Measurements from ENCODE around the gene LRRC17. TPM values are rescaled to one million over a fixed set of nuclear protein-coding genes. Genes with fewer than 3 reads are reported as not detected.

LRRC17 gene
- total RNA-seq, 1 donor from 2014 or later: 0.92 TPM

- H3K36me3 Mint-ChIP-seq (ENCODE audit: low read depth, unreplicated experiment): no peaks in the 10 kb centered on the region
- peak overlapping the region; percentile 91 for H3K27ac Mint-ChIP-seq (ENCODE audit: unreplicated experiment)
- peak; percentile 45 for DNase-seq (ENCODE audit: low spot score)
- no peaks in the 10 kb centered on the region for H3K9me3 Mint-ChIP-seq (ENCODE audit: unreplicated experiment)
- no peak for TF ChIP-seq CTCF (IDR thresholded peaks at IDR 0.05; ENCODE audit: unreplicated experiment)
- H3K27me3 Mint-ChIP-seq (ENCODE audit: unreplicated experiment): no peaks in the 10 kb centered on the region
- peaks cover 30% of the 10 kb centered on the region for H3K4me1 Mint-ChIP-seq (ENCODE audit: unreplicated experiment)
- H3K4me3 Mint-ChIP-seq (ENCODE audit: unreplicated experiment): no peak overlapping the region
Observed at GRCh38 chr7:102933763-102934162, 21.0 kb downstream of the LRRC17 start.

- Mint-ChIP-seq H3K4me1 (ENCODE audit: unreplicated experiment) (peaks cover 35% of the 10 kb centered on the region), H3K27ac (ENCODE audit: unreplicated experiment) (peak overlapping the region; percentile 91)
Observed at GRCh38 chr7:102934239-102934638, 21.4 kb downstream of the LRRC17 start.

GRCh38 chr7:102934701-102935100 is 21.9 kb downstream of the LRRC17 start:
- peak overlapping the region; percentile 91 for H3K27ac Mint-ChIP-seq (ENCODE audit: unreplicated experiment)
- peaks cover 38% of the 10 kb centered on the region for H3K4me1 Mint-ChIP-seq (ENCODE audit: unreplicated experiment)
- H3K4me3 Mint-ChIP-seq (ENCODE audit: unreplicated experiment): no peak overlapping the region
- H3K36me3 Mint-ChIP-seq (ENCODE audit: low read depth, unreplicated experiment): no peaks in the 10 kb centered on the region
- no peaks in the 10 kb centered on the region for H3K27me3 Mint-ChIP-seq (ENCODE audit: unreplicated experiment)
- no peaks in the 10 kb centered on the region for H3K9me3 Mint-ChIP-seq (ENCODE audit: unreplicated experiment)
- no peak for DNase-seq (ENCODE audit: low spot score)
- no peak for TF ChIP-seq CTCF (IDR thresholded peaks at IDR 0.05; ENCODE audit: unreplicated experiment)

More at GRCh38 chr7:102934239-102934638, 21.4 kb downstream of the LRRC17 start:
- DNase-seq (ENCODE audit: low spot score): no peak
- H3K4me3 Mint-ChIP-seq (ENCODE audit: unreplicated experiment): no peak overlapping the region
- no peaks in the 10 kb centered on the region for H3K36me3 Mint-ChIP-seq (ENCODE audit: low read depth, unreplicated experiment)
- no peak for TF ChIP-seq CTCF (IDR thresholded peaks at IDR 0.05; ENCODE audit: unreplicated experiment)
- no peaks in the 10 kb centered on the region for H3K27me3 Mint-ChIP-seq (ENCODE audit: unreplicated experiment)
- no peaks in the 10 kb centered on the region for H3K9me3 Mint-ChIP-seq (ENCODE audit: unreplicated experiment)

GRCh38 chr7:102935450-102936115 is 22.8 kb downstream of the LRRC17 start:
- Mint-ChIP-seq H3K36me3 (ENCODE audit: low read depth, unreplicated experiment) (no peaks in the 10 kb centered on the region), H3K9me3 (ENCODE audit: unreplicated experiment) (no peaks in the 10 kb centered on the region), H3K27ac (ENCODE audit: unreplicated experiment) (no peak overlapping the region), H3K27me3 (ENCODE audit: unreplicated experiment) (no peaks in the 10 kb centered on the region), H3K4me1 (ENCODE audit: unreplicated experiment) (peaks cover 38% of the 10 kb centered on the region), H3K4me3 (ENCODE audit: unreplicated experiment) (no peak overlapping the region)
- DNase-seq (ENCODE audit: low spot score): no peak
- no peak for TF ChIP-seq CTCF (IDR thresholded peaks at IDR 0.05; ENCODE audit: unreplicated experiment)

- Mint-ChIP-seq H3K4me3 (ENCODE audit: unreplicated experiment) (no peak overlapping the region), H3K27ac (ENCODE audit: unreplicated experiment) (peak overlapping the region; percentile 92), H3K9me3 (ENCODE audit: unreplicated experiment) (no peaks in the 10 kb centered on the region), H3K4me1 (ENCODE audit: unreplicated experiment) (peaks cover 30% of the 10 kb centered on the region), H3K27me3 (ENCODE audit: unreplicated experiment) (no peaks in the 10 kb centered on the region), H3K36me3 (ENCODE audit: low read depth, unreplicated experiment) (no peaks in the 10 kb centered on the region)
- no peak for DNase-seq (ENCODE audit: low spot score)
- TF ChIP-seq CTCF (IDR thresholded peaks at IDR 0.05; ENCODE audit: unreplicated experiment): no peak
Observed at GRCh38 chr7:102938679-102939078, 25.9 kb downstream of the LRRC17 start.
